ENCODE data around the gene TADA2A.

TADA2A gene

DNA sequence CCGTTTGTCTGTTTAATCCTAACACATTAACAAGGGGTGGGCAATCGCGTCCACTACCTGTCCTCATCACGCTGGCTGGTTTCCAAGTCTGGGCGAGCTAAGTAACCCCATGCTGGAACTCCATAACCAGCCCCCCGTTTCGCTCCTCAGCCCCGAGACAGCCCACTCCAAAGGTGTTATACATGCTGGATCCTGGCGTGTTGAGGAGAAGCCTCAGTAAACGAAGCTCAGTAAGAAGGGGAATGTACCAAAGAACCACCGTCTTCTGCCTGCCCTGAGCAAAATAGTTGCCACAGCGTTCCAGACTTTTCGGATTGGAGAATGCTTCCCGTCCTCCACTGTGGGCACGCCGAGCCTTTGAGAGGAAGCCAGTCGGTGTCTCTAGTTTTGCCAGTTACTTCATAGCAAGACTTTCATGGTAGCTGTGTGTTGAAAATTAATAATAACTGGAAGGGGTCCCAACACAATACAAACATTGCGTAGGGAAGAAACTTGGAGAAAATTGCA, 47.0 kb upstream of the TADA2A start:
- H2BK5ac ChIP-seq (ENCODE audit: low read length): peak overlapping the region; percentile 76
- no peak overlapping the region for H3K4ac ChIP-seq (ENCODE audit: low read length)
- no peaks in the 10 kb centered on the region for H3K9me3 ChIP-seq (replicated peaks in 1 of 2; ENCODE audit: control insufficient read depth in 2 of 2, insufficient read depth in 1 of 2, low read depth in 1 of 2, low read length in 2 of 2)
- peak overlapping the region; percentile 20 for H4K8ac ChIP-seq (ENCODE audit: low read depth, low read length)
- peak overlapping the region; percentile 73 for H2AFZ ChIP-seq (ENCODE audit: low read length)
- H3K4me1 ChIP-seq (ENCODE audit: control insufficient read depth in 2 of 2, insufficient read depth in 1 of 2, low read depth in 1 of 2, low read length in 2 of 2): peaks cover 13 to 17% of the 10 kb centered on the region in 2 donors
- H3K27ac ChIP-seq (replicated peaks; ENCODE audit: low read length): peak overlapping the region; percentile 94
- H3K18ac ChIP-seq (ENCODE audit: low read length): peak overlapping the region; percentile 88
- no peak overlapping the region for H3K14ac ChIP-seq (ENCODE audit: low read length)
- peaks cover 0 to 14% of the 10 kb centered on the region in 2 donors for H3K36me3 ChIP-seq (replicated peaks in 1 of 2; ENCODE audit: control insufficient read depth in 2 of 2, insufficient read depth in 2 of 2, low read length in 2 of 2)
- peak overlapping the region; percentile 82 for H3K9ac ChIP-seq (ENCODE audit: low read depth, low read length, poor library complexity)
- H3K27me3 ChIP-seq (ENCODE audit: control insufficient read depth in 3 of 3, insufficient read depth in 3 of 3, low read depth in 1 of 3, low read length in 3 of 3): no peaks in the 10 kb centered on the region
- no CpG with 5 or more reads among the region's 18 CpGs for WGBS, 2 donors (ENCODE audit: extremely low coverage in 2 of 2, insufficient read length in 2 of 2, insufficient replicate concordance in 1 of 2)
- H3K23ac ChIP-seq (ENCODE audit: low read depth, low read length, poor library complexity): peak overlapping the region; percentile 89
- H2BK12ac ChIP-seq (ENCODE audit: low read length): no peak overlapping the region
- peak overlapping the region; percentile 54 for H3K4me2 ChIP-seq (ENCODE audit: insufficient read depth, low read length, poor library complexity, severe bottlenecking)
- no peak overlapping the region for H2BK120ac ChIP-seq (ENCODE audit: low read depth, low read length)
- H2AK5ac ChIP-seq (ENCODE audit: low read depth, low read length): no peak overlapping the region
- H2BK15ac ChIP-seq (ENCODE audit: low read length): peak overlapping the region; percentile 56
- DNase-seq (ENCODE audit: low spot score): no peak
- H3K4me3 ChIP-seq (ENCODE audit: low read length in 2 of 2): peak overlapping the region; percentile 22 to 35
- H3K79me1 ChIP-seq (ENCODE audit: low read depth, low read length): no peaks in the 10 kb centered on the region
- no peak overlapping the region for H4K91ac ChIP-seq (ENCODE audit: low read depth, low read length, poor library complexity)

DNA sequence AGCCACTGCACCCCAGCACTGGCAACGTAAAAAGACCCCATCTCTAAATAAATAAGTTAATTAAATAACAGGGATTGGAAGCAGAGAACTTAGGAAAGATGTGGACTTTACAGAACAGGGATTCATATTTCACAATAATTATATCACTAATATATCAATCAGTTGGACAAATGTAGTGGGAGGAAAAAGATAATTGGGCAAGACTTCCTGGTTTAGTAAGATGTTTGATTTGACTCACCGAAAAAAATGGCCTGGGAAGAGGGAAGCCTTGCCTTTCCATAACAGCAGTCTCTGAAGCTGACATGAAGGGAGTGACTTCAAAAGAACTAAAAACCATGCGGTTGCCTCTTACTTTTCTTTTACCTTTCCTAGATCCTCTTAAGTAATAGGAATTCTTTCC, 46.1 kb upstream of the TADA2A start:
- H3K23ac ChIP-seq (ENCODE audit: low read depth, low read length, poor library complexity): no peak overlapping the region
- H3K4me1 ChIP-seq (ENCODE audit: control insufficient read depth in 2 of 2, insufficient read depth in 1 of 2, low read depth in 1 of 2, low read length in 2 of 2): peaks cover 13 to 17% of the 10 kb centered on the region in 2 donors
- no peak overlapping the region for H2BK5ac ChIP-seq (ENCODE audit: low read length)
- H4K91ac ChIP-seq (ENCODE audit: low read depth, low read length, poor library complexity): no peak overlapping the region
- H3K27ac ChIP-seq (replicated peaks; ENCODE audit: low read length): no peak overlapping the region
- H3K9ac ChIP-seq (ENCODE audit: low read depth, low read length, poor library complexity): no peak overlapping the region
- no peak overlapping the region for H2AK5ac ChIP-seq (ENCODE audit: low read depth, low read length)
- no peak overlapping the region for H2AFZ ChIP-seq (ENCODE audit: low read length)
- DNase-seq (ENCODE audit: low spot score): no peak
- H2BK15ac ChIP-seq (ENCODE audit: low read length): no peak overlapping the region
- H3K4me2 ChIP-seq (ENCODE audit: insufficient read depth, low read length, poor library complexity, severe bottlenecking): no peak overlapping the region
- no peak overlapping the region for H3K4ac ChIP-seq (ENCODE audit: low read length)
- H3K18ac ChIP-seq (ENCODE audit: low read length): no peak overlapping the region
- no CpG with 5 or more reads among the region's 3 CpGs for WGBS, 2 donors (ENCODE audit: extremely low coverage in 2 of 2, insufficient read length in 2 of 2, insufficient replicate concordance in 1 of 2)
- no peak overlapping the region for H4K8ac ChIP-seq (ENCODE audit: low read depth, low read length)
- no peak overlapping the region for H3K4me3 ChIP-seq (ENCODE audit: low read length in 2 of 2)
- no peak overlapping the region for H2BK12ac ChIP-seq (ENCODE audit: low read length)
- H2BK120ac ChIP-seq (ENCODE audit: low read depth, low read length): no peak overlapping the region
- no peaks in the 10 kb centered on the region for H3K79me1 ChIP-seq (ENCODE audit: low read depth, low read length)
- H3K9me3 ChIP-seq (replicated peaks in 1 of 2; ENCODE audit: control insufficient read depth in 2 of 2, insufficient read depth in 1 of 2, low read depth in 1 of 2, low read length in 2 of 2): no peaks in the 10 kb centered on the region
- H3K36me3 ChIP-seq (replicated peaks in 1 of 2; ENCODE audit: control insufficient read depth in 2 of 2, insufficient read depth in 2 of 2, low read length in 2 of 2): peaks cover 0 to 13% of the 10 kb centered on the region in 2 donors
- no peak overlapping the region for H3K14ac ChIP-seq (ENCODE audit: low read length)
- no peaks in the 10 kb centered on the region for H3K27me3 ChIP-seq (ENCODE audit: control insufficient read depth in 3 of 3, insufficient read depth in 3 of 3, low read depth in 1 of 3, low read length in 3 of 3)

DNA sequence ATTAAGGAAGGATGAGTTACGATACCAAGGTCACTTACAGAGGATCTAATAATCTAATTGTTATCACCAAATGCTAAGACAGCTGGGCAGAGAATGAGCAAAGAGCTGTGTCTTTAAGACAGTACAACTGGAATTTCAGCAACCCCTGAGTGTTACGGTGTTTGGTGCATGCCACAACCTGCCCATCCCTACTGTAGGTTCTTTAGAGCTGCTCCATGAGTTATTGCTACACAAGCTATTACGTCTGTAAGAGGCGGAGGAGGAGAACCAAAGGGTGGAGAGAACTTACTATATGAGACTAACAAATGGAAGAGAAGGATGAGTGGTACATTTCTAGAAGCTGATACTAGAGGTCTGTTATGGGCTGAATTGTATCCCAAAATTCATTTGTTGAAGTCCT, 45.1 kb upstream of the TADA2A start:
- Histone ChIP-seq H2BK120ac (ENCODE audit: low read depth, low read length) (no peak overlapping the region), H3K23ac (ENCODE audit: low read depth, low read length, poor library complexity) (no peak overlapping the region), H3K4me1 (ENCODE audit: control insufficient read depth in 2 of 2, insufficient read depth in 1 of 2, low read depth in 1 of 2, low read length in 2 of 2) (peaks cover 13 to 17% of the 10 kb centered on the region in 2 donors), H3K36me3 (replicated peaks in 1 of 2; ENCODE audit: control insufficient read depth in 2 of 2, insufficient read depth in 2 of 2, low read length in 2 of 2) (peaks cover 0 to 5% of the 10 kb centered on the region in 2 donors), H2BK12ac (ENCODE audit: low read length) (no peak overlapping the region), H3K27me3 (ENCODE audit: control insufficient read depth in 3 of 3, insufficient read depth in 3 of 3, low read depth in 1 of 3, low read length in 3 of 3) (no peaks in the 10 kb centered on the region), H2AFZ (ENCODE audit: low read length) (no peak overlapping the region), H4K91ac (ENCODE audit: low read depth, low read length, poor library complexity) (no peak overlapping the region), H3K14ac (ENCODE audit: low read length) (no peak overlapping the region), H3K27ac (replicated peaks; ENCODE audit: low read length) (no peak overlapping the region), H2BK5ac (ENCODE audit: low read length) (no peak overlapping the region), H3K79me1 (ENCODE audit: low read depth, low read length) (no peaks in the 10 kb centered on the region), H3K4ac (ENCODE audit: low read length) (no peak overlapping the region), H3K4me2 (ENCODE audit: insufficient read depth, low read length, poor library complexity, severe bottlenecking) (no peak overlapping the region), H3K9me3 (replicated peaks in 1 of 2; ENCODE audit: control insufficient read depth in 2 of 2, insufficient read depth in 1 of 2, low read depth in 1 of 2, low read length in 2 of 2) (no peaks in the 10 kb centered on the region), H2BK15ac (ENCODE audit: low read length) (no peak overlapping the region), H2AK5ac (ENCODE audit: low read depth, low read length) (no peak overlapping the region), H3K9ac (ENCODE audit: low read depth, low read length, poor library complexity) (no peak overlapping the region), H4K8ac (ENCODE audit: low read depth, low read length) (no peak overlapping the region), H3K4me3 (ENCODE audit: low read length in 2 of 2) (no peak overlapping the region), H3K18ac (ENCODE audit: low read length) (no peak overlapping the region)
- WGBS, 2 donors (ENCODE audit: extremely low coverage in 2 of 2, insufficient read length in 2 of 2, insufficient replicate concordance in 1 of 2): no CpG with 5 or more reads among the region's 4 CpGs
- no peak for DNase-seq (ENCODE audit: low spot score)

DNA sequence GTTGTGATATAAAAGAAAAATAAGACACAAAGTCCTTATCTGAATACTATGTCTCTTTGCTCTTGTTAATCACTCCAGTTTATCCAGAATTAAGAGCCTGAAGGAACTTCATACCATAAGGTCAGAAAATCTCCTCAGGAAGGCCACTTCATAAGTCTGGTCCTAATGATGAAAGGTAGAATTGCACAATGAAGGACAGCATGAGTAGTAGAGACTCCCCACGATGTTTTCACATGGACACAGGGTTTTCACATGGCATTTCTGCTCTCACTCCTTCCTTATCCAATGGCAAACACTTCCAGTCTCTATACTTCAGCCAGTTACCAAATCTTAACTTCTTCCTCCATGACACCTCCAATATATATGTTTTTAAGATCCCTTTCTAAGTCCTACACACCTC, 41.1 kb upstream of the TADA2A start:
- Histone ChIP-seq H3K36me3 (replicated peaks in 1 of 2; ENCODE audit: control insufficient read depth in 2 of 2, insufficient read depth in 2 of 2, low read length in 2 of 2) (peaks cover 0 to 3% of the 10 kb centered on the region in 2 donors), H3K23ac (ENCODE audit: low read depth, low read length, poor library complexity) (no peak overlapping the region), H3K14ac (ENCODE audit: low read length) (no peak overlapping the region), H3K18ac (ENCODE audit: low read length) (no peak overlapping the region), H2BK12ac (ENCODE audit: low read length) (no peak overlapping the region), H3K4me1 (ENCODE audit: control insufficient read depth in 2 of 2, insufficient read depth in 1 of 2, low read depth in 1 of 2, low read length in 2 of 2) (peaks cover 0 to 2% of the 10 kb centered on the region in 2 donors), H2AFZ (ENCODE audit: low read length) (no peak overlapping the region), H2AK5ac (ENCODE audit: low read depth, low read length) (no peak overlapping the region), H3K9me3 (replicated peaks in 1 of 2; ENCODE audit: control insufficient read depth in 2 of 2, insufficient read depth in 1 of 2, low read depth in 1 of 2, low read length in 2 of 2) (no peaks in the 10 kb centered on the region), H3K4ac (ENCODE audit: low read length) (no peak overlapping the region), H3K79me1 (ENCODE audit: low read depth, low read length) (no peaks in the 10 kb centered on the region), H3K4me2 (ENCODE audit: insufficient read depth, low read length, poor library complexity, severe bottlenecking) (no peak overlapping the region), H3K9ac (ENCODE audit: low read depth, low read length, poor library complexity) (no peak overlapping the region), H3K27ac (replicated peaks; ENCODE audit: low read length) (no peak overlapping the region), H4K8ac (ENCODE audit: low read depth, low read length) (no peak overlapping the region), H3K27me3 (ENCODE audit: control insufficient read depth in 3 of 3, insufficient read depth in 3 of 3, low read depth in 1 of 3, low read length in 3 of 3) (no peaks in the 10 kb centered on the region), H4K91ac (ENCODE audit: low read depth, low read length, poor library complexity) (no peak overlapping the region), H3K4me3 (ENCODE audit: low read length in 2 of 2) (no peak overlapping the region), H2BK120ac (ENCODE audit: low read depth, low read length) (no peak overlapping the region), H2BK15ac (ENCODE audit: low read length) (no peak overlapping the region), H2BK5ac (ENCODE audit: low read length) (no peak overlapping the region)
- DNase-seq (ENCODE audit: low spot score): no peak
- no CpG with 5 or more reads among the region's 1 CpG for WGBS, 2 donors (ENCODE audit: extremely low coverage in 2 of 2, insufficient read length in 2 of 2, insufficient replicate concordance in 1 of 2)

Data from neuronal stem cell (in vitro differentiated cells).